Right renal cortex interstitium (tissue), 3 donors: ENCODE results near the gene PGK1. TPM values are rescaled to one million over a fixed set of nuclear protein-coding genes. Genes with fewer than 3 reads are reported as not detected.
"Not testable (repeated sequence)": the region's sequence is repeated elsewhere in the genome, so short reads cannot be mapped to it uniquely, and the experiment has no call there.

ENCODE experiments used
- DNase-seq, 3 donors: peaks; one replicate each; pipeline ENCODE4 v3.0.0-alpha.2; 2013; ENCODE audit warnings: low read depth in 3 of 3, low spot score in 2 of 3
- polyA plus RNA-seq, 3 donors: library from polyadenylated mRNA; unstranded; fragments of 120-200 nt; gene quantifications; one replicate each; pipeline ENCODE4 v1.2.1, GENCODE V29; 2013; ENCODE audit not compliant: insufficient read length in 3 of 3

PGK1 gene
- polyA plus RNA-seq, result 100 to 1,000 TPM; 415 to 447 (median 421) TPM

DNA sequence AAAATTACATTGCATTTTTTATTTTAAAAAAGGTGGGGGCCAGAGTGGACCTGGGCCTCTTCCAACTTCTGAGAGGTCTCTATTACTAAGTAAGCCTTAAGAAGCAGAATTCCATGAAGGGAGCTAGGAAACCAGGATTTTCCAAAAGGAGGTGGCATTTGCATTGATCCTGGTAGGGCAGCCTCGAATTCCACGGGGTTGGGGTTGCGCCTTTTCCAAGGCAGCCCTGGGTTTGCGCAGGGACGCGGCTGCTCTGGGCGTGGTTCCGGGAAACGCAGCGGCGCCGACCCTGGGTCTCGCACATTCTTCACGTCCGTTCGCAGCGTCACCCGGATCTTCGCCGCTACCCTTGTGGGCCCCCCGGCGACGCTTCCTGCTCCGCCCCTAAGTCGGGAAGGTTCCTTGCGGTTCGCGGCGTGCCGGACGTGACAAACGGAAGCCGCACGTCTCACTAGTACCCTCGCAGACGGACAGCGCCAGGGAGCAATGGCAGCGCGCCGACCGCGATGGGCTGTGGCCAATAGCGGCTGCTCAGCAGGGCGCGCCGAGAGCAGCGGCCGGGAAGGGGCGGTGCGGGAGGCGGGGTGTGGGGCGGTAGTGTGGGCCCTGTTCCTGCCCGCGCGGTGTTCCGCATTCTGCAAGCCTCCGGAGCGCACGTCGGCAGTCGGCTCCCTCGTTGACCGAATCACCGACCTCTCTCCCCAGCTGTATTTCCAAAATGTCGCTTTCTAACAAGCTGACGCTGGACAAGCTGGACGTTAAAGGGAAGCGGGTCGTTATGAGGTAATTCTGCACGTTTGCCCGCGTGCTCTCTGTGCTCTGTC, at the start of gene PGK1:
Gene PGK1 (plus strand): TSS at position 626 of the 824 bp plus-strand sequence. CDS start 93 bp downstream, at position 719.
- DNase-seq, result peak; percentile 71 to 86 (median 77)

DNA sequence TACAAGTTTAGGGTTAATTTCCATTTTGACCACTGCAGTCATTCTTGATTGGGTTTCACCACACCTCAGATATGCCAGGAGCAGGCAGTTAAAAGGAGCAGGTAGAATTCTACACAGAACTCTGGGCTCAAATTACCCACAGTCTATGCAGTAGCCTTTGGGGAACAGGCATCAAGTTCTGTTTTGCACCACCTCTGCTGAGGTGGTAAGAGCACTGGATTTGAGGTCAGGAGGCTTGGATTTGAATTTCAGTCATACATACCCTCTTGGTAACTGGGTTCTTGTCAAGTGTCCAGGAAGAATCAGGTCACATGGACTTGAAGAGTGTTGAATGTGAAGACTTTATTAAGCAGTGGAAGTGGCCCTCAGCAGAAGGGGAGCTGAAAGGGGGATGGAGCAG, 40.4 kb upstream of the PGK1 start:
- no peak for DNase-seq

DNA sequence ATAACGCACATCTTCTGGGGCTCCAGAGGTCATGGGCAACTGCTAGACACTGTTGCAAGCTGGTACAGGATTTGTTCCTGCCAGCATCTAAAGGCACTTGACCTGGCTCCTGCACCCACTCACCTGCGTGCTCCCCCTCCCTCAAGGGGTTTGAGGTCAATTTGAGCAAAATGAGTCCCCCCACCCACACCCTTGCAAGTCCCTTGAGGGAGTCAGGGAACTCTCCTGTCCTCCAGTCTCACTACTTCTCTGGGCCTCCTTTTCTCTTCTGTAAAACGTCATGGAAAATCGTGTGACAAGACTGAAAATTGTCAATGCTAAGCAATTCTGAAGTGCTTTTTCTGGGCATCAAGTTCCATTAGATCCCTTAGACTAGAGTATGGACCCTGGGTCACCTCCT, 39.9 kb upstream of the PGK1 start:
- no peak for DNase-seq

DNA sequence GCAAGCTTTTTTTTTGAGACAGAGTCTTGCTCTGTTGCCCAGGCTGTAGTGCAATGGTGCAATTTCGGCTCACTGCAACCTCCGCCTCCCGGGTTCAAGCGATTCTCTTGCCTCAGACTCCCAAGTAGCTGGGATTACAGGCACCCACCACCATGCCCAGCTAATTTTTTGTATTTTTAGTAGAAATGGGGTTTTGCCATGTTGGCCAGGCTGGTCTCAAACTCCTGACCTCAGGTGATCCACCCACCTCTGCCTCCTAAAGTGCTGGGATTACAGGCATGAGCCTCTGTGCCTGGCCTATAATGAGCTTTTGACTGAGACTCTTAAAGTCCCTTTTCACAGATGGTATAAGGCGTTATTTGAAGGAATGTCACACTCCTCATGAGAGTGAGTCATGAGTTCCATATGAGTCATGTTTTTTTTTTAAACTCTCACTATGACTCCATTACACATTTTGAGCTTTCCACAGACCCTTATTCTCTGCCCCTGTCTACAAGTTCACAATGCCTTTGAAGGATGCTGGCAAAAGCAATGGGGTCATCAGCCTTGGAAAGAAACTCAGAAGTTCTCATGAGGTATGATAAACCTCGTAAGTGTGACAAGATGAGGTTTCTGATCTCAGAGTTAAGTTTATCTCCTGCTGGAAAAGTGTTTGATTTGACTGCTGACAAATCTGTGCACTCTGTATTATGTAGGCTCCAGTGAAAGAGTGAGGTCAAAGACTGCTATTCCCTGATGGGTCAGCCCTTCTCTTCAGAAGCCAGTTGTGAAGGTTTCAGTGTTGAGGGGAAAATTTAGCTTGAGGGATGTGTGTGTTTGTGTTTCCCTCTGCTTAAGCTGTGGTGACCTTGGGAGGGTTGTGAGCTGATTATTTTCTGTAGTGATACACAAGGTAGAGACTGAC, 39.1 kb upstream of the PGK1 start:
- DNase-seq, result not testable (repeated sequence)

DNA sequence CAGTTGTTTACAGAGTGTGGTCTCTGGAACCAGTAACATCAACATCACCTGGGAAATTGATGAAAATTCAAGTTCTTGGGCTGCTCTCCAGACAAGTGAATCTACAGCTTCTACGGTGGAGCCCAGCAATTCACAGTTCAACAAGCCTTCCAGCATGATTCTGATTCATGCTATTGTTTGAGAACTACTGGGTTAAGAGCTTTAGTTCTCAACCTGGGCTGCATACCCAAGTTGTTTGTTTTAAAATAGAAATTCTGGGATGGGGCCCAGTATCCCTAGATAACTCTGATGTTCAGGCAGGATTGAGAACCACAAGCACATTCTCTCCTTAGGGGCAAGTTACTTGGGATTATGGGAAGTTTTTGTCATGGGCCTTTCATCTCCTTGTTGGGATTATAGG, 37.9 kb upstream of the PGK1 start:
- DNase-seq, result no peak

DNA sequence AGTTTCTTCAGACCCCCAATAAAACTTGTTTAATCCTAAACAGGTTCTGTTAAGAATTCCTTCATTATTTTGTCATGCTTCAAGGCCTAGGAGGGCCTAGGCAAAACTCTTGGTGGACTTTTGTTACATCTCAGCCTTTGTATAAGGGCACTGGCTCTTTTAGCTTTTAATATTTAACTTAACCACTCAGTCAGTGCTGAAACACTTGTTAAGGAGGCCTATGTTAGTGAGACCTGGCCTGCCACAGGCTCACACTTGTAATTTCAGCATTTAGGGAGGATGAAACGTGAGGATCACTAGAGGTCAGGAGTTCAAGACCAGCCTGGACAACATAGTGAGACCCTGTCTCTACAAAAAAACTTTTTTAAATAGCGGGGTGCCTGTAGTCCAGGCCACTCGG, 32.7 kb upstream of the PGK1 start:
- DNase-seq, result no peak

DNA sequence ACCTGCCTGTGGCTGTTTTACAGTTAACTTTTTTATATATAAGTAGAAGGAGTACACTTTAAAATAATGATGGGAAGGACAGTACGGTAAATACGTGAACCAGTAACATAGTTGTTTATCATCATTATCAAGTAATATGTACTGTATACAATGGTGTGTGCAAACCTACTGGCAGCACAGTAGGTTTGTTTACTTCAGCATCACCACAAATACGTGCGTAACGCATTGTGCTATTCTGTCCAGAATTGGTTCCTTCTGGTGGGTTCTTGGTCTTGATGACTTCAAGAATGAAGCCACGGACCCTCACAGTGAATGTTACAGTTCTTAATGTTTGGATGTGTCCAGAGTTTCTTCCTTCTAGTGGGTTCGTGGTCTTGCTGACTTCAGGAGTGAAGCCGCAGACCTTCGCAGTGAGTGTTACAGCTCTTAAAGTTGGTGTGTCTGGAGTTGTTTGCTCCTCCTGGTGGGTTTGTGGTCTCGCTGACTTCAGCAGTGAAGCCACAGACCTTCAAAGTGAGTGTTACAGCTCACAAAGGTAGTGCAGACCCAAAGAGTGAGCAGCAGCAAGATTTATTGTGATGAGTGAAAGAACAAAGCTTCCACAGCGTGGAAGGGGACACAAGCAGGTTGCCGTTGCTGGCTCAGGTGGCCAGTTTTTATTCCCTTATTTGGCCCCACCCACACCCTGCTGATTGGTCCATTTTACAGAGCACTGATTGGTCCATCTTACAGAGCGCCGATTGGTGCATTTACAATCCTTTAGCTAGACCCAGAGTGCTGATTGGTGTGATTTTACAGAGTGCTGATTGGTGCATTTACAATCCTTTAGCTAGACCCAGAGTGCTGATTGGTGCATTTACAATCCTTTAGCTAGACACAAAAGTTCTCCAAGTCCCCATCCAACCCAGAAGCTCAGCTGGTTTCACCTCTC, 30.6 kb upstream of the PGK1 start:
- DNase-seq, result not testable (repeated sequence)

DNA sequence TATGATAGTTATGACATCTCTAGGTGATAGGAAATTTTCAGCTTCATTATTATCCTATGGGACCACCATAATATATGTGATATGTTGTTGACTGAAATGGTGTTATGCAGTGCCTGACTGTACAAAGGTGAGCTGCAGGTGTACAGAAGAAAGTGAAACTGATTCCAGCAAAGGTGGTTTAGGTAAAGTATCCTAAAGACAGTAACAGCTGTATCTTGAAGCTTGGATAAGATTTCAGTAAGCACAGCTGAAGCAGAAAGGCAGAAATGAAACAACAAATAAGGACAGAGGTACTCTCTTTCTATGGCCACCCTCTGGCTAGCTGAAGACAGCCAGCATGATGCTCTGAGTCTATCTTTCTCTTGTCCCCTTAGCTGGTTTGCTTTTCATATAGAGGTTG, 30.0 kb upstream of the PGK1 start:
- no peak for DNase-seq

DNA sequence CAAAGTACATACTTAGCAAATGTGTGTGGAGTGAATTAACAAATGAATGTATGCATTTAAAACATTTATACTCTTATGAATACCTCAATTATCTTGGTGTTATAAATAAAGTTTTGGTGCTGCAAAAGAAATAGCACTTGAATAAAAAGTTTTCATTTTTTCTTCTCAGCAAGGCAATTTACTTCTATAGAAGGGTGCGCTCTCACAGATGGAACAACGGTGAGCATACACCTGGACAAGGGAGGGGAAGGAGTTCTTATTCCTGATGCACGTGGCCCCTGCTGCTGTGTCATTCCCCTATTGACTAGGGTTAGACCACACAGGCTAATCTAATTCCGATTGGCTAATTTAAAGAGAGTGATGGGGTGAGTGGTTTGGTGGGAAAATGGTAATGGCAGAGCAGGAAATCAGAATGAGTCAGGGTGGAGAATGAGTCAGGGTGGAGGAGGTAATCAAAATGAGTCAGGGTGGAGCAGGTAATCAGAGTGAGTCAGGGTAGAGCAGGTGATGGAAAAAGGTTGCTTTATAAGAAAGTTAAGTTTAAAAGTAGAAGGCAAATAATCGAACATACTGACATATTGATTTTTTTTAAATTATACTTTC, 28.2 kb upstream of the PGK1 start:
- DNase-seq, result no peak

DNA sequence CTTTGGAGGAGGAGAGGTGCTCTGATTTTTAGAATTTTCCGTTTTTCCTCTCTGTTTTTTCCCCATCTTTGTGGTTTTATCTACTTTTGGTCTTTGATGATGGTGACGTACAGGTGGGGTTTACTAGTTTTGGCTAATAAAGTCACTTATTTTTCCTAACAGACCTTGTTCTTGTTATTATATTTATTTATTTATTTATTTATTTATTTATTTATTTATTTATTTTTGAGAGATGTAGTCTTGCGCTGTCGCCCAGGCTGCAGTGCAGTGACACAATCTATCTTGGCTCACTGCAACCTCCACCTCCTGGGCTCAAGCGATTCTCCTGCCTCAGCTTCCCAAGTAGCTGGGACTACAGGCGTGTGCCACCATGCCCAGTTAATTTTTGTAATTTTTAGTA, 22.6 kb upstream of the PGK1 start:
- DNase-seq, result not testable (repeated sequence)

DNA sequence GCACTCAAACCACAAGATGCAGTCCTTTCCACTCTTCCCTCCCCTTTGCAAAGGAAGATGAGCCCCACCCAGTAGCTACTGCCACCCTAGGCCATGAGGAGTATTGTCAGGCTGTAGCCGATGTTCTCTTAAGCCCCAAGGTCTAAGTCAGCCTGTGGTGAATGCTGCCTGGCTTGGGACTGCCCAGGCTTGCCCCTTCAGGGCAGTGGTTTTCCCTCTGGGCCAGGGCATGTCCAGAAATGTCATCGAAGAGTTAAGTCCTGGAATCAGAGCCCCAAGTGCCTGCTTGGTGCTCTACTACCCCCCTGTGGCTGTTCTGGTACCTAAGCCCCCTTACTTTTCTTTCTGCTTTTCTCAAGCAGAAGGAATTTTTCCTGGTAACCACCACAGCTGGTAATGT, 11.8 kb upstream of the PGK1 start:
- no peak for DNase-seq

DNA sequence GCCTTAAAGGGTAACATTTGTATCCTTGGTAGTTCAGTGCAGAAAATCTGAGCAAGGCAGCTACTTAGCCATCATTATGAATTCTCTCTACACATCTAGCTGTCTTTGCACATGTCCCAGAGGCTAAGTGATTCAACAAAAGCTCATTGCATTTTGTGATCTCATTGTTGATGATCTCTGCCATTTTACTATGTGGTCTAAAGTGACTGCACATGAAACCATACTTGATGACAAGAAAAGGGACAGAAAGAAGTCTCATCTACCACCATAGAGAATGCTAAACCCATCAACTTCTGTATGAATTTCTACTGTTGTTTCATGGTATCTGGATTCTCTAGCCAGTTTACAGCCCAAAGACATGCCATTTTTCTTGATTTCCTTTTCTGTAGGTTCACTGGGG, 5.9 kb upstream of the PGK1 start:
- no peak for DNase-seq

DNA sequence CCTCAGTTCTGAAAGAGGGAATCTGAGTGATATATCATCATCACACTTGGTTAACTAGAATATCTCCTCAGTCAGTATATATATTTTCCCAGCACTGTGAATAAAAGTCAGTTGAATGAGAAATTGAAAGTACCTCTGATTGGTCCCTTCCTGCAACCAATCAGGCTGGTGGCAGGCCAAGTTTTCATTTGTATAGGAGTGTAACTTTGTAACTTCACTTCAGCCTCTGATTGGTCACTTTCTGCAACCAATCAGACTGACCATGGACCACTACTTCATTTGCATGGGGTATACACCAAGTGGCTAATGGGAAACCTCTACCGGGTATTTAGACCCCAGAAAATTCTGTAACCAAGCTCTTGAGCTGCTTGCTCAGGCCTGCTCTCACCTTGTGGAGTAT, 2.0 kb upstream of the PGK1 start:
- DNase-seq, result no peak

DNA sequence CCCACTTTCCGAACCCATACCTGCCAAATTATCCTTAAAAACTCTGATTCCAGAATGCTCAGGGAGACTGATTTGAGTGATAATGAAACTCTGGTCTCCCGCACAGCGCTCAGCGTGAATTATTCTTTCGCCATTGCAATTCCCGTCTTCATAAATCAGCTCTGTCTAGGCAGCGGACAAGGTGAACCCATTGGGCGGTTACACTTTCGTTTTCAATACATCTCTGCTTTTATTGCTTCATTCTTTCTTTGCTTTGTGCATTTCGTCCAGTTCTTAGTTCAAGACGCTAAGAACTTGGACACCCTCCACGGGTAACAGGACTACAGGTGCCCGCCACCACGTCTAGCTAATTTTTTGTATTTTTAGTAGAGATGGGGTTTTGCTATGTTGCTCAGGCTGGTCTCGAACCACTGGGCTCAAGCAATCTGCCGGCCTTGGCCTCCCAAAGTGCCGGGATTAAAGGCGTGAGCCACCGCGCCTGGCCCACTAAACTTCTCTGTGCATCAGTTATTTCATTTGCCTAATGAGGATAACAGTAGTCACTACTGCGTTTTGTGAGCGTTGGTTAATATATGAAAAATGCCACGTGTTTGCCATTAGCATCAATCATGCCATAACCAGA, 936 bp upstream of the PGK1 start:
- no peak for DNase-seq

DNA sequence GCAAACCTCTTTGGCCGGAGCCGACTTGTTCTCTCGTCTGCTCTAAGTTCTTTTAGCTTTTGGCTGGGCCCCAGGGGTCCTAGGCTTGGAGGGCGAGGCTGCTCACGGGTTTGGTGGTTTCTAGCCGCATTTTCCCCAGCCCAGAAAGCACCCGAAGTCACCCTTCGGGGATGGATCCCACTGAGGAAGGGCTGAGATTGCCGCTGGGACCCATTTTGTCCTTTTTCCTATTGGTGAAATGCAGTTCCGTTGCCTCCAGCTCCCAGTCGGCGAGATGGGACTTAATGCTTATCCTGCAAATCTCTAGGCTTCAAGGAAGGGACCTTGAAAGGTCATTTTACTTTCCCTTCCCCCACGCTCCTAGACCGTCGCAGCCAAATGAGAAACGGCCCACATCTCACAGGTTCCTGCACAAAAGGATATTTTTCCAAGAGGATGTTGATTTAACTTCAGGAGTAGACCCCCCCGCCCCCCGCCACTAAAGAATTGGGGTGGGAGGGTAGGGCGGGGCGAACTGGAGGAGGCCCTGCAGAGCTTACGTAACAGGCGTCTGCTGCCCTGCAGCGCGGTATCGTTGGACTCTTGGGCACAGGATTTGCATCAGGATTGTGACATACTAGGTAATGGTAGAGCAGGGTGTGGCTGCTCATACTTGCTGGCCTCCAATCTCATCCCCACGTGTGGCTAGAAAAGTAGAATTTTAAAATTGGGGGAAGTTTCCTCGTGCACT, 564 bp downstream of the PGK1 start:
- peak in 1 of 3 donors; percentile 15 for DNase-seq

DNA sequence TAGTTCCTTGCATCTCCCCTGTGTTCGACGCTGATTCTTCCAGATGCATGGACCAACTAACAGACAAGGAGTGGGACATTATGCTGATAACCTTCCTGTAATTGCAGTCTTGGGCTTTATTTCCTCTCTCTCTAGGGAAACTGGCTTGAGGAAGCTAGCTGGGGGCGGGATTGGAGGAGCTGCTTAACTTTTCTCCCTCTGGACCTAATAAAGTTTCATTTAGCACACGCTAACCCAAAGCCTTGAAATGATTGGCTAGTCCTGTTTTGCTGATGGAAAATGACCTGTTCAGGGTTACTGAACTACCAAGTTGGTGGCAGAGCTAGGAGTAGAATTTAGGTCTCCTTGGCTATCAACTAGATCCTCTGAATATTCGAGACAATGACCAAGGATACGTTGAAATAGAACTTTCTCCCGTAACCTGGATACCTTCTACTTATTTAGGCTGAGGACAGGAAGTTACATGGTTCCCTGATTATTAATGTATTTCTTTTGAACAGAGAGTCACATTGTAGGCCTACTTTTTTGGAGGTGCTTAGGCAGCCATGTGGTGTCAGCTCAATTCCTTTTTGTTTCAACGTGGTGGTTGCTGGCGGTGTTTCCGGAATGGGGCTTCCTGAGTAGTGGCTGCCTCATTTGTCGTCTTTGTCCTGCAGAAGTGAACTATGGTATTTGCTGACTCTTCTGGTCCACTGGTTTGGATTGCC, 2.0 kb downstream of the PGK1 start:
- DNase-seq, result no peak

DNA sequence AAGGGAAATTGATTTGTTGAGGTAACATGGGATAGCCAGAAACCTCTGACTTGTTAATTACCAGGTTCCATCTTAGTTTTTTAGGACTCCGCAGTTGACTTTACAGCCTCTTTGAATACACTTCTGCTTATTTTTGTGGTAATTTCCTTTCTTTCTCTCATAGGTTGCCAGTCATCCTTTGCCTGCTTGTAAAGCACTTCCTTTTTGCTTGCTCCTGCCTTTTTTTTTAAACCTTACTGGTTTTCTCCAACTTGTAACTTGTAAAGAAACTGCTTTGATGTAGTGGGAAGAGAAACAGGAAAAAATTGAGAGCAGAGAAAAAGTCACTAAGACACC, 2.6 kb downstream of the PGK1 start:
- DNase-seq, result no peak

DNA sequence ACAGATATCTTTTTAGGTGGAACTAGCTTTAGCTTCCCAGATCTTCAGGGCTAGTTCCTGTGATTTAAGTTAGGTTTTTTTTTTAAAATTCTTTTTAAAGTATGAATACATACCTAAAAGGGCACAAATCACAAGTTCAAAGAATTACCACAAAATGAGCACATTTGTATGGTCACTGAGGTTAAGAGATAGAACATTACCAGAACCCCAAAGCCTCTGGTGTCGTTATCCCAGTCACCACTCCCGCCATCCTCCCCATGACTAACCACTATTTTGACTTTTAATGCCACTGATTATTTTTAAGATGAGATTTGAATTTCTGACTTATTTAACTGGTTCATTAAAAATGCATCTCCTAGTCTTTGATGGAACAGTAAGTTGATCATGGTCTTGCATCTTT, 5.4 kb downstream of the PGK1 start:
- no peak for DNase-seq
